Choroid plexus epithelial cell (primary cell): ENCODE results near the gene KANSL3.
"Not testable (repeated sequence)": the region's sequence is repeated elsewhere in the genome, so short reads cannot be mapped to it uniquely, and the experiment has no call there.

Source experiments
- DNase-seq: peaks from one replicate; pipeline ENCODE4 v3.0.0-alpha.2; 2010; ENCODE audit warnings: low read depth
- H3K4me3 ChIP-seq: 2 replicates; pipeline ENCODE4 v1.5.1; 2011; ENCODE audit warnings: low read depth, mild to moderate bottlenecking, control low read depth, low read length, moderate library complexity
- TF ChIP-seq, protein P1 (sequence below): conservative IDR thresholded peaks from 2 replicates; pipeline ENCODE4 v1.5.1; 2011; ENCODE audit warnings: low read depth, mild to moderate bottlenecking, control low read depth, inconsistent platforms, low read length, moderate library complexity

The KANSL3 gene

DNA sequence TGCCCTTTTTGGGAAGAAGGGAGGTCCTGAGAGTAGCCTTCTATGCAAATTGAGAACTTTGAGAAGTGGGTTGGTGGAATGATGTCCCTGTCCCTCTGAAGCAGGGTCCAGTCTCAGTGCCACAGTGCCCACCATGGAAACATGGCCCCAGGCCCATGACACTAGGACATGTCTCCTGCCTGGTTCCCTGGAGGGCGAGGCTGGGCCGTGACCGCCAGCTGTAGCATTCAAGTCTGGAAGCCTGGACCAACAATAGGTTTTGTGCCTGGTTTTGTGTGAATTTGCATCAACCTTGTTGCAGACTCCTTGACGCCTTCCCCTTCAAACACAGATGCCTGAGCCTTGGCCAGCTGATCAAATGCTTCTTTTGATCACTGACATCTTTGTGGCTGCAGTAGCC is 74.1 kb downstream of the KANSL3 start:
- TF ChIP-seq, protein P1, sequence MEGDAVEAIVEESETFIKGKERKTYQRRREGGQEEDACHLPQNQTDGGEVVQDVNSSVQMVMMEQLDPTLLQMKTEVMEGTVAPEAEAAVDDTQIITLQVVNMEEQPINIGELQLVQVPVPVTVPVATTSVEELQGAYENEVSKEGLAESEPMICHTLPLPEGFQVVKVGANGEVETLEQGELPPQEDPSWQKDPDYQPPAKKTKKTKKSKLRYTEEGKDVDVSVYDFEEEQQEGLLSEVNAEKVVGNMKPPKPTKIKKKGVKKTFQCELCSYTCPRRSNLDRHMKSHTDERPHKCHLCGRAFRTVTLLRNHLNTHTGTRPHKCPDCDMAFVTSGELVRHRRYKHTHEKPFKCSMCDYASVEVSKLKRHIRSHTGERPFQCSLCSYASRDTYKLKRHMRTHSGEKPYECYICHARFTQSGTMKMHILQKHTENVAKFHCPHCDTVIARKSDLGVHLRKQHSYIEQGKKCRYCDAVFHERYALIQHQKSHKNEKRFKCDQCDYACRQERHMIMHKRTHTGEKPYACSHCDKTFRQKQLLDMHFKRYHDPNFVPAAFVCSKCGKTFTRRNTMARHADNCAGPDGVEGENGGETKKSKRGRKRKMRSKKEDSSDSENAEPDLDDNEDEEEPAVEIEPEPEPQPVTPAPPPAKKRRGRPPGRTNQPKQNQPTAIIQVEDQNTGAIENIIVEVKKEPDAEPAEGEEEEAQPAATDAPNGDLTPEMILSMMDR, result no peak
- DNase-seq, result no peak
- H3K4me3 ChIP-seq, result no peak overlapping the region

DNA sequence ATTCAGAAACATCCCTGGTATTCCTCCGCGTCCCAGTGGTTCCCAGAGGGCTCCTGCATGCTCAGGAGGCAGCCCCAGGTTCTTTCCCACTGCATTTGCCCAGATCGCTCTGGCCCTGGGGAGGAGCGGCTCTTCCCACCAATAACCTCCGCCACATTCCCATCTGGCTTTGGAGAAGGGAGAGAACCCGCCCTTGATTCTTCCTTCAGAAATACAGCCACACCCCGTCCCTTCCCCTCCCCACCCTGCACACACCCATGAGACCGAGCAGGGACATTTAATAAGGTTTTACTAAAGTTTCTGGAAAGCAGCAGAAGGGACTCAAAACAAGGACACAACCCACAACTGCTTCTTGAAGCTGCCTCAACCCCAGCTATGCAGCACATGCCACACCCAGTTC is 79.6 kb downstream of the KANSL3 start:
- no peak for DNase-seq
- no peak overlapping the region for H3K4me3 ChIP-seq
- TF ChIP-seq, protein P1, result no peak

DNA sequence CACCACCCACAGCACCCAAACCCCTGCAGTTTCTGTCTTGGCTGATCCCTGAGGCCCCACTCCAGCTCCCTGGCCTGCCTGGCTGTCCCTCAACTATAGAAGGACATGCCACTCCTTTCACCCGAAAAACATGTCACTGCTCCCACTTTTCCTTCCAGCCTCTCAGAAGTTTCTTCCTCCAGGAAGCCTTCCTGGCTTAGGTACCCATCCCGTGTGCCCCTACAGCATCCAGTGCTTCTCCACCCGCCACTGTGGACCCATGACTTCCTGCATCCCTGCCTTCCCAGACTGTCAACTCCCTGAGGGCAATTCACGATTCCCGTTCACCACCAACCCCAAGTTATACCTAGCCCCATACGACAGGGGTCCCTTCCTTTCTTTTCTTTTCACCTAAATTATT is 80.1 kb downstream of the KANSL3 start:
- TF ChIP-seq, protein P1, result no peak
- no peak overlapping the region for H3K4me3 ChIP-seq
- no peak for DNase-seq

DNA sequence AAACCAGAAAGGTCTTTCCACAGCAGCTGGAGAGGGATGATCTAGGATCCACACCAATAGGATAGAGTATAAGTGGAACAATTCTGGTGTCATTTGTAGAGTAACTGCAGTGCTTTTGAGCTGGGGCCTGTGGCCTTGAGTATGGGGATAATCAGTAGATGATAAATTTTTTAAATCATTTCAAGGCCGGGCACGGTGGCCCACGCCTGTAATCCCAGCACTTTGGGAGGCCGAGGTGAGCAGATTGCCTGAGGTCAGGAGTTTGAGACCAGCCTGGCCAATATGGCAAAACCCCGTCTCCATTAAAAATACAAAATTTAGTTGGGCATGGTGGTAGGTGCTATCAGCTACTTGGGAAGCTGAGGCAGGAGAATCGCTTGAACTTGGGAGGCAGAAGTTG is 80.7 kb downstream of the KANSL3 start:
- DNase-seq, H3K4me3 ChIP-seq: not testable (repeated sequence)

DNA sequence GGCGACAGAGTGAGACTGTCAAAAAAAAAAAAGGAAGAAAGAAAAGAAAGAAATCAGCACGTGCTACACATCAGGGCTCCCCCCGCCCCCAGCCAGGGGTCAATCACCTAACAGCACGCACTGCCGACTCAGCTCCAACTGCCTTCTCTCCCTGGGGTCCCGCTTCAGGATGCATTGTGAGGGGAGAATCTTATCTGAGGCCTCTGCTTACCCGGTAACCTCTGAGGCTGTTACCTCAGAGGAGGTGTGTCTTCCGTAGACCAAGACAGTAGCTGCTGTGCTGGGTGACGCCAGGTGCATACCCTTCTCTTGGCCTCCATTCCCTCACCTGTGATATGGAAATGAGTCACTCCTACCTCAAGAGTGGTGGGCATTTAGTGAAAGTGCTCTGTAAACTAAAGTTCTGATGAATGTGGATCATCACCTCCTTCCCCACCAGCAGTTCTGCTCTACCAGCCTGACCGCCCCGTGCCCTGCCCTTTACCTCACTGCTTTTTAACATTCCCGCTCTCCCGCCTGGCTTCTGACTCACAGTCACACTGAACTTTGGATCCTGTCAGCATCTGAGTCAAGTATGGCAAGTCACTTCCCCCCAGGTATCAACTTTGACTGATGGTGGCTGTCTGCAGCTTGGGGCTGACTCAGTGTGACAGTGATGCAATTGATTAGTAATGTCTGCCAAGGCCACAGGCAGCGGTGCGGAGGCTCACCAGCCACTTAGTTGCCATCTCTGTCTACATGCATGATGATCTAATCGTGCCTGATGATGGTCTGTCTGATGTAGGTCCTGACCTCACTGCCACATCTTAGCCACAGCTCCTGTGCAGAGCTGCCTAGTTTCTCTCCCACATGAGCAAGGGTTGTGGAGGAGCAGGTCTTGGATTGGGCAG is 81.4 kb downstream of the KANSL3 start:
- no peak overlapping the region for H3K4me3 ChIP-seq
- peak; percentile 49 for DNase-seq
- TF ChIP-seq, protein P1, result no peak

DNA sequence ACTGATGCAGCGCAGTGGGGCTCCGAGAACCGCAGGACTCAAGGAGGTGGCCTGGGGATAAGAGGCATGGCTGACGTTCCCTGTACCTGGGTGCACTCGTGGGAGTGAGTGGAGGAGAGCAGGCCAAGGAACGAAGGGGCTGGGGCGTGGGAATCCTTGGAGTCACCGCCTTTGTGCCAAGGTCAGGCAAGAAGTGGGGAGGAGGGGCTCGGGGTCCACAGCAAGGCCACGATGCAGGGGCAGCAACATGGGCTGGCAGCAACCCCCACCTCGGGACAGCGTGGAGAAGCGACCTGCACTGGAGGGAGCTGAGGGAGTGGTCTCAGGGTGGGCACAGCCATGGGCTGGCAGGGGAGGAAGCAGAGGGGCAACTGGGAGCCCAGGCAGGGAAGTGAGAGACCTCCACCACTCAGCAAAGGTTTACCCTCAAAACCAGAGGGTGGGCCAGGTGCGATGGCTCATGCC is 82.9 kb downstream of the KANSL3 start:
- H3K4me3 ChIP-seq, result no peak overlapping the region
- TF ChIP-seq, protein P1, result no peak

DNA sequence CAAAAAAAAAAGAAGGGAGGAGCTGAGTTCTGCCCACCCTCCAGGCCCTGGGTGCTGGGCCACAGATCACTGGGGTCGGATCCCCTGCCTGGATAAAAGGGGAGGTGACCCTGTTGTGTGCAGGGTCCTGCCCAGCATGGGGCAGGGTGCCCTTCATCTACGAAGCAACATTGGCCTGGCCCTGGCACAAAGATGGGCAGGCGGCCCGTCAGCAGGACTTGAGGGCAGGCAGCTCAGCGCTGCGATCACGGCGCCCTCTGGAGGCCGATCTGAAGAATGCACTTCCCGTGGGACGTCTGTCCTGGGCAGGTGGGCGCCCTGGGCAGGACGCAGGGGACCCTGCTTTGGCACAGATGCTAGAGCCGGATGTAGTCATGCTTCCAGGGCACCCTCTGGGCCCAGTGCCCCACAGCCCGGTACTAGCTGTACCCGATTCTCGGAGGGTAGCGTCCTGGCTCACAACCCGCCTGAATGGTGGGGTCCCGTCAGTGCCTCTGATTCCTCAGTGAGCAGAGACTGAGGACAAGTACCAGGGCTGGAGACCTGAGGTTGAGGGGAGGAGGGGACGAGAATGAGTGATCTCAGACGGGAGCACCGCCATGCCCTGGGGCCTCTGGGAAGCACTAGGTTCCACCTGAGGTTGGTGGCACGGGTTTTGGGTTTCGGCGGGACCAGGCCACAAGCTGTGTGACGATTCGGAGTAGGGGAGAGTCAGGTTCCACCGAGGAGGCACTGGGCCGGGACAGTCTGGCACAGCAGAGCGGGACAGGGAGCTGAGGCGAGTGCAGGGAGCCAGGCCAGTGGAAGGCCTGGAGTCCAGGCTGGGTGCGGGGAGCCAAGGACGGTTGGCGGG is 83.6 kb downstream of the KANSL3 start:
- TF ChIP-seq, protein P1, result peak; percentile 86
- no peak overlapping the region for H3K4me3 ChIP-seq
- peak; percentile 65 for DNase-seq

More for the DNA sequence above, 82.9 kb downstream of the KANSL3 start:
- no peak for DNase-seq

DNA sequence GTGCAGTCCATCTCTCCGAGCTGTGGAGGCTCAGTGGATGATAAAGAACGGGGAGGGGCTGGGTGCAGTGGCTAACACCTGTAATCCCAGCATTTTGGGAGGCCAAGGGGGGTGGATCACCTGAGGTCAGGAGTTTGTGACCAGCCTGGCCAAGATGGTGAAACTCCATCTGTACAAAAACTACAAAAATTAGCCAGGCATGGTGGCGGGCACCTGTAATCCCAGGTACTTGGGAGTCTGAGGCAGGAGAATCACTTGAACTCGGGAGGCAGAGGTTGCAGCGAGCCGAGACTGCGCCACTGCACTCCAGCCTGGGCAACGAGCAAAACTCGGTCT is 84.2 kb downstream of the KANSL3 start:
- not testable (repeated sequence) for DNase-seq, H3K4me3 ChIP-seq
